ENCODE results near the gene EML6. TPM values are rescaled to one million over a fixed set of nuclear protein-coding genes. Genes with fewer than 3 reads are reported as not detected.

The EML6 gene
- total RNA-seq, 4 donors from 2014 or later: 2.7 to 42.5 (median 11.9) TPM

- no peak overlapping the region for H3K27ac ChIP-seq
- H3K9me3 ChIP-seq: no peaks in the 10 kb centered on the region
- no peaks in the 10 kb centered on the region for H3K4me1 ChIP-seq
- H3K27me3 ChIP-seq: no peaks in the 10 kb centered on the region
- H3K36me3 ChIP-seq: no peaks in the 10 kb centered on the region
- TF ChIP-seq CTCF (IDR thresholded peaks at IDR 0.05 in 4 of 5, conservative IDR thresholded peaks at IDR 0.05 in 1 of 5) (no peak), POLR2A (IDR thresholded peaks at IDR 0.05) (no peak)
- no peak overlapping the region for H3K4me3 ChIP-seq
- intact Hi-C loops (cut with DNase I; ENCODE audit: low total_unique reads): no loop called here
- ATAC-seq (no peak), DNase-seq (no peak)
- in situ Hi-C loops (cut with MboI; ENCODE audit: low sequenced_read_pairs in 4 of 4): loop anchor here in 1 of 4 donors (25.0 kb wide), 1 partner anchor 325 kb away; no protein-coding TSS in a partner anchor
Measured at GRCh38 chr2:54862742-54863141, 139.3 kb downstream of the EML6 start.

- Histone ChIP-seq H3K36me3 (no peaks in the 10 kb centered on the region), H3K4me3 (no peak overlapping the region), H3K27me3 (no peaks in the 10 kb centered on the region), H3K27ac (no peak overlapping the region), H3K4me1 (no peaks in the 10 kb centered on the region), H3K9me3 (no peaks in the 10 kb centered on the region)
- in situ Hi-C loops (cut with MboI; ENCODE audit: low sequenced_read_pairs in 4 of 4) (loop anchor here in 1 of 4 donors (25.0 kb wide), 1 partner anchor 324 kb away; no protein-coding TSS in a partner anchor), intact Hi-C loops (cut with DNase I; ENCODE audit: low total_unique reads) (no loop called here)
- DNase-seq (no peak), ATAC-seq (no peak)
- TF ChIP-seq POLR2A (IDR thresholded peaks at IDR 0.05): no peak
- no peak for TF ChIP-seq CTCF (IDR thresholded peaks at IDR 0.05 in 4 of 5, conservative IDR thresholded peaks at IDR 0.05 in 1 of 5)
Measured at GRCh38 chr2:54863660-54864059, 140.2 kb downstream of the EML6 start.

GRCh38 chr2:54864096-54864495 lies 140.6 kb downstream of the EML6 start:
- no peak for DNase-seq
- Histone ChIP-seq H3K27ac (no peak overlapping the region), H3K9me3 (no peaks in the 10 kb centered on the region), H3K27me3 (no peaks in the 10 kb centered on the region), H3K4me3 (no peak overlapping the region), H3K4me1 (no peaks in the 10 kb centered on the region), H3K36me3 (no peaks in the 10 kb centered on the region)
- no peak for TF ChIP-seq CTCF (IDR thresholded peaks at IDR 0.05 in 4 of 5, conservative IDR thresholded peaks at IDR 0.05 in 1 of 5)
- no peak for TF ChIP-seq POLR2A (IDR thresholded peaks at IDR 0.05)
- intact Hi-C loops (cut with DNase I; ENCODE audit: low total_unique reads) (no loop called here), in situ Hi-C loops (cut with MboI; ENCODE audit: low sequenced_read_pairs in 4 of 4) (loop anchor here in 1 of 4 donors (25.0 kb wide), 1 partner anchor 323 kb away; no protein-coding TSS in a partner anchor)
- ATAC-seq: no peak

GRCh38 chr2:54864727-54865126 lies 141.3 kb downstream of the EML6 start:
- H3K27me3 ChIP-seq: no peaks in the 10 kb centered on the region
- no peaks in the 10 kb centered on the region for H3K9me3 ChIP-seq
- H3K4me3 ChIP-seq: no peak overlapping the region
- TF ChIP-seq POLR2A (IDR thresholded peaks at IDR 0.05) (no peak), CTCF (IDR thresholded peaks at IDR 0.05 in 4 of 5, conservative IDR thresholded peaks at IDR 0.05 in 1 of 5) (no peak)
- H3K27ac ChIP-seq: no peak overlapping the region
- no peaks in the 10 kb centered on the region for H3K36me3 ChIP-seq
- no peak for DNase-seq
- ATAC-seq: no peak
- no peaks in the 10 kb centered on the region for H3K4me1 ChIP-seq
- in situ Hi-C loops (cut with MboI; ENCODE audit: low sequenced_read_pairs in 4 of 4): loop anchor here in 1 of 4 donors (25.0 kb wide), 1 partner anchor 323 kb away; no protein-coding TSS in a partner anchor
- intact Hi-C loops (cut with DNase I; ENCODE audit: low total_unique reads): no loop called here

GRCh38 chr2:54866179-54866578 lies 142.7 kb downstream of the EML6 start:
- H3K4me3 ChIP-seq: no peak overlapping the region
- intact Hi-C loops (cut with DNase I; ENCODE audit: low total_unique reads) (no loop called here), in situ Hi-C loops (cut with MboI; ENCODE audit: low sequenced_read_pairs in 4 of 4) (loop anchor here in 1 of 4 donors (25.0 kb wide), 1 partner anchor 321 kb away; no protein-coding TSS in a partner anchor)
- no peak for DNase-seq
- no peak overlapping the region for H3K27ac ChIP-seq
- no peaks in the 10 kb centered on the region for H3K36me3 ChIP-seq
- no peaks in the 10 kb centered on the region for H3K9me3 ChIP-seq
- no peak for ATAC-seq
- TF ChIP-seq CTCF (IDR thresholded peaks at IDR 0.05 in 4 of 5, conservative IDR thresholded peaks at IDR 0.05 in 1 of 5) (no peak), POLR2A (IDR thresholded peaks at IDR 0.05) (no peak)
- H3K4me1 ChIP-seq: no peaks in the 10 kb centered on the region
- H3K27me3 ChIP-seq: no peaks in the 10 kb centered on the region

Data from gastrocnemius medialis (tissue), 4 donors.